Astrocyte (in vitro differentiated cells and primary cell): ENCODE results near the gene TNN.

Experiments
- CTCF ChIP-seq: IDR thresholded peaks from 2 replicates; pipeline ENCODE4 v1.5.1; 2011; ENCODE audit warnings: low read depth, mild to moderate bottlenecking, inconsistent platforms, low read length, moderate library complexity; ENCODE audit not compliant: insufficient read depth
- EZH2 ChIP-seq: IDR thresholded peaks from 2 replicates; pipeline ENCODE4 v1.6.1; 2012; ENCODE audit warnings: mild to moderate bottlenecking, low read length, inconsistent platforms; ENCODE audit not compliant: insufficient read depth

- TF ChIP-seq CTCF (no peak), EZH2 (no peak)
These were observed 79.9 kb downstream of the TNN start for GRCh38 chr1:175147569-175147968.
